HT-29 (cell line): Measurements from ENCODE around the gene ENTHD1. TPM values are rescaled to one million over a fixed set of nuclear protein-coding genes. Genes with fewer than 3 reads are reported as not detected.
"Not testable (repeated sequence)": the region's sequence is repeated elsewhere in the genome, so short reads cannot be mapped to it uniquely, and the experiment has no call there.

ENCODE experiments used
- DNase-seq: peaks from one replicate; pipeline ENCODE4 v3.0.0-alpha.2; 2015; ENCODE audit warnings: low spot score
- total RNA-seq: library from RNA; depleted of rRNA; stranded (reverse); fragments of >200 nt; shearing (Covaris generic); gene quantifications from 2 replicates; pipeline ENCODE4 v1.2.3, GENCODE V29; 2014

ENTHD1 gene
- total RNA-seq, 1 experiment from 2014 or later: not detected

GRCh38 chr22:39925909-39926679 is 32.5 kb upstream of the ENTHD1 start:
- DNase-seq: no peak

- DNase-seq: no peak
Measured at GRCh38 chr22:39925273-39925672, 31.7 kb upstream of the ENTHD1 start.

- no peak for DNase-seq
Measured at GRCh38 chr22:39924286-39924685, 30.7 kb upstream of the ENTHD1 start.

GRCh38 chr22:39923696-39924095 is 30.1 kb upstream of the ENTHD1 start:
- DNase-seq: no peak

- DNase-seq: no peak
Measured at GRCh38 chr22:39920134-39920743, 26.7 kb upstream of the ENTHD1 start.

GRCh38 chr22:39917776-39918495 is 24.4 kb upstream of the ENTHD1 start:
- DNase-seq: no peak

- DNase-seq: no peak
Measured at GRCh38 chr22:39917197-39917643, 23.7 kb upstream of the ENTHD1 start.

GRCh38 chr22:39916496-39916895 is 22.9 kb upstream of the ENTHD1 start:
- DNase-seq: no peak

GRCh38 chr22:39915295-39915726 is 21.8 kb upstream of the ENTHD1 start:
- DNase-seq: no peak

GRCh38 chr22:39914584-39914983 is 21.0 kb upstream of the ENTHD1 start:
- DNase-seq: no peak

- no peak for DNase-seq
Measured at GRCh38 chr22:39913886-39914285, 20.3 kb upstream of the ENTHD1 start.

- DNase-seq: no peak
Measured at GRCh38 chr22:39913321-39913720, 19.8 kb upstream of the ENTHD1 start.

- DNase-seq: no peak
Measured at GRCh38 chr22:39910876-39911613, 17.5 kb upstream of the ENTHD1 start.

- DNase-seq: no peak
Measured at GRCh38 chr22:39908737-39909136, 15.2 kb upstream of the ENTHD1 start.

GRCh38 chr22:39908136-39908535 is 14.6 kb upstream of the ENTHD1 start:
- no peak for DNase-seq

GRCh38 chr22:39907605-39908097 is 14.1 kb upstream of the ENTHD1 start:
- DNase-seq: no peak

GRCh38 chr22:39907047-39907446 is 13.5 kb upstream of the ENTHD1 start:
- no peak for DNase-seq

- DNase-seq: no peak
Measured at GRCh38 chr22:39906207-39906606, 12.6 kb upstream of the ENTHD1 start.

GRCh38 chr22:39905687-39906086 is 12.1 kb upstream of the ENTHD1 start:
- DNase-seq: no peak

GRCh38 chr22:39904862-39905261 is 11.3 kb upstream of the ENTHD1 start:
- no peak for DNase-seq

GRCh38 chr22:39904024-39904423 is 10.5 kb upstream of the ENTHD1 start:
- not testable (repeated sequence) for DNase-seq
